Gastrocnemius medialis (tissue), 4 donors: ENCODE results near the gene PPP1R26. TPM values are rescaled to one million over a fixed set of nuclear protein-coding genes. Genes with fewer than 3 reads are reported as not detected.

ENCODE experiments used
- ATAC-seq, 2 donors: fragments of 150-250 bp; one replicate each; pipeline ENCODE4 v1.9.1; 2016
- DNase-seq, 2 donors: peaks; one replicate each; pipeline ENCODE4 v3.0.0-alpha.2; 2019
- H3K27ac ChIP-seq, 4 donors: fragments of 200-600 bp; sonication (generic); 1 replicate in 1 of 4; 2 replicates in 3 of 4; pipeline ENCODE4 v1.5.1; 2016 to 2018; ENCODE audit warnings: mild to moderate bottlenecking in 2 of 4, moderate library complexity in 1 of 4
- H3K27me3 ChIP-seq, 3 donors: fragments of 200-600 bp; sonication (generic) in 2 of 3; 1 replicate in 1 of 3; 2 replicates in 2 of 3; pipeline versions ENCODE4 v1.5.1 to v1.6.0; 2016 to 2019; ENCODE audit warnings: mild to moderate bottlenecking in 1 of 3, moderate library complexity in 1 of 3
- H3K36me3 ChIP-seq, 2 donors: fragments of 200-600 bp; sonication (generic) in 1 of 2; one replicate each; pipeline ENCODE4 v1.5.1; 2017 to 2018
- H3K4me1 ChIP-seq, 2 donors: fragments of 200-600 bp; sonication (generic) in 1 of 2; one replicate each; pipeline ENCODE4 v1.5.1; 2016 to 2017; ENCODE audit warnings: mild to moderate bottlenecking in 2 of 2
- H3K4me3 ChIP-seq, 4 donors: fragments of 200-600 bp; sonication (generic) in 3 of 4; 1 replicate in 1 of 4; 2 replicates in 3 of 4; pipeline ENCODE4 v1.5.1; 2016 to 2019; ENCODE audit warnings: mild to moderate bottlenecking in 2 of 4
- H3K9me3 ChIP-seq, 3 donors: fragments of 200-600 bp; sonication (generic) in 2 of 3; 1 replicate in 1 of 3; 2 replicates in 2 of 3; pipeline ENCODE4 v1.5.1; 2016 to 2019
- CTCF ChIP-seq, 5 experiments: fragments of 450-650 bp in 3 of 5; fragments of 200-600 bp in 2 of 5; sonication (generic) in 2 of 5; IDR thresholded peaks in 4 of 5; conservative IDR thresholded peaks in 1 of 5; 1 replicate in 4 of 5; 2 replicates in 1 of 5; pipeline ENCODE4 v1.5.1; 2016 to 2019; ENCODE audit warnings: antibody characterized with exemption in 5 of 5, mild to moderate bottlenecking in 3 of 5, moderate library complexity in 3 of 5
- POLR2A ChIP-seq, 2 donors: fragments of 450-650 bp; IDR thresholded peaks; one replicate each; pipeline ENCODE4 v1.6.1; 2017; ENCODE audit warnings: antibody characterized with exemption in 2 of 2, mild to moderate bottlenecking in 2 of 2, moderate library complexity in 2 of 2
- in situ Hi-C, 4 donors: fragments of 200-750 bp; cut with MboI; loops; one replicate each; pipeline versions ENCODE4 v1.15.0 to v1.8.0; 2017; ENCODE audit warnings: low sequenced_read_pairs in 4 of 4
- intact Hi-C: fragments of 100-400 bp; cut with DNase I; formaldehyde crosslinking; loops from one replicate; pipeline ENCODE4 v1.15.1; 2023; ENCODE audit warnings: low total_unique reads
- total RNA-seq, 4 donors: library from RNA; depleted of rRNA; stranded (reverse); fragments of >200 nt; gene quantifications; one replicate each; pipeline versions ENCODE4 v1.1.0 to v1.2.3, GENCODE V29; 2016

Gene PPP1R26
- total RNA-seq, 4 donors from 2014 or later: 2.6 to 7.1 (median 5.1) TPM

DNA sequence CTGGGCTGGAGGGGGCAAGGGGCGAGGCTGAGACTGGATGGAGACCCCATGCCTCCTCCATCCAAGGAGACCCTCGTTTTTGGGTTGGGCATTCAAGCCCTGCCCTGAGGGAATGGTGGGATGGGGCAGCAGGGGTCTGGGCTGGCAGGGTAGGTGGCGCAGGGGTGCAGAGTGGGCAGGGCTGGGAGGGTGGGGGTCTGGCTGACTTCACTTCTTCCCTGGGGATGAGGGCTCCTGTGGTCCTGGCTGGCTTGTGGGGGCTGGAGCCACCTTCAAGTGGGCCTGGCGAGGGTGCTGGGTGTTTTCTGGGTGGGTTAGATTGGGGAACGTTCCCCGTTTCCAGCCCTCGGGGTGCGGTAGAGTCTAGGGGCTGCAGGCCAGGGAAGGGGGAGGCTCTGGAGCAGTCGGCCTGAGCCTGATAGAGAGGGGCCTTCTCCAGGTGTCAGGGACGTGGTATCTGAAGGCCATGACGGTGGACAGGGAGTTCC lies 42.1 kb downstream of the PPP1R26 start:
- intact Hi-C loops (no loop called here), in situ Hi-C loops (no loop called here)
- no peaks in the 10 kb centered on the region for H3K4me1 ChIP-seq
- H3K4me3 ChIP-seq: no peak overlapping the region
- TF ChIP-seq CTCF (IDR thresholded peaks at IDR 0.05 in 4 of 5, conservative IDR thresholded peaks at IDR 0.05 in 1 of 5) (no peak), POLR2A (IDR thresholded peaks at IDR 0.05) (no peak)
- H3K27me3 ChIP-seq: peaks cover 0 to 7% (median 0%) of the 10 kb centered on the region in 3 donors
- H3K9me3 ChIP-seq: no peaks in the 10 kb centered on the region
- no peak for DNase-seq
- no peak for ATAC-seq
- H3K27ac ChIP-seq: no peak overlapping the region
- no peaks in the 10 kb centered on the region for H3K36me3 ChIP-seq

GRCh38 chr9:135522137-135522877 lies 42.7 kb downstream of the PPP1R26 start:
- Histone ChIP-seq H3K4me1 (no peaks in the 10 kb centered on the region), H3K27me3 (peaks cover 0 to 7% (median 0%) of the 10 kb centered on the region in 3 donors)

GRCh38 chr9:135522931-135523330 lies 43.3 kb downstream of the PPP1R26 start:
- H3K4me1 ChIP-seq: no peaks in the 10 kb centered on the region
- DNase-seq (no peak), ATAC-seq (no peak)
- TF ChIP-seq CTCF (IDR thresholded peaks at IDR 0.05 in 4 of 5, conservative IDR thresholded peaks at IDR 0.05 in 1 of 5): no peak
- intact Hi-C loops: no loop called here
- no peak overlapping the region for H3K4me3 ChIP-seq
- in situ Hi-C loops: no loop called here
- H3K27ac ChIP-seq: no peak overlapping the region
- H3K36me3 ChIP-seq: no peaks in the 10 kb centered on the region
- peaks cover 0 to 7% (median 0%) of the 10 kb centered on the region in 3 donors for H3K27me3 ChIP-seq
- H3K9me3 ChIP-seq: no peaks in the 10 kb centered on the region

More at GRCh38 chr9:135522137-135522877, 42.7 kb downstream of the PPP1R26 start:
- intact Hi-C loops (no loop called here), in situ Hi-C loops (no loop called here)
- H3K27ac ChIP-seq: no peak overlapping the region
- ATAC-seq: no peak
- no peaks in the 10 kb centered on the region for H3K9me3 ChIP-seq
- no peak for DNase-seq
- TF ChIP-seq POLR2A (IDR thresholded peaks at IDR 0.05) (no peak), CTCF (IDR thresholded peaks at IDR 0.05 in 4 of 5, conservative IDR thresholded peaks at IDR 0.05 in 1 of 5) (no peak)
- no peaks in the 10 kb centered on the region for H3K36me3 ChIP-seq
- no peak overlapping the region for H3K4me3 ChIP-seq

- in situ Hi-C loops: no loop called here
- no peak for ATAC-seq
- TF ChIP-seq CTCF (IDR thresholded peaks at IDR 0.05 in 4 of 5, conservative IDR thresholded peaks at IDR 0.05 in 1 of 5): no peak
- no peak for TF ChIP-seq POLR2A (IDR thresholded peaks at IDR 0.05)
- no peak for DNase-seq
- Histone ChIP-seq H3K4me1 (no peaks in the 10 kb centered on the region), H3K36me3 (no peaks in the 10 kb centered on the region), H3K9me3 (no peaks in the 10 kb centered on the region), H3K4me3 (no peak overlapping the region), H3K27me3 (peaks cover 0 to 7% (median 0%) of the 10 kb centered on the region in 3 donors), H3K27ac (no peak overlapping the region)
- intact Hi-C loops: no loop called here
Measured at GRCh38 chr9:135523521-135524129, 44.0 kb downstream of the PPP1R26 start.
